GM18870 (cell line): Measurements from ENCODE around the gene REEP3.
"Not testable (repeated sequence)": the region's sequence is repeated elsewhere in the genome, so short reads cannot be mapped to it uniquely, and the experiment has no call there.

ENCODE experiments used
- ATAC-seq: cut with Tn5 transposase; IDR thresholded peaks from one replicate; pipeline ENCODE4 v1.9.1; 2021; ENCODE audit warnings: moderate library complexity; ENCODE audit not compliant: unreplicated experiment

The REEP3 gene

GRCh38 chr10:63628526-63629362 lies 107.5 kb downstream of the REEP3 start:
- peak; percentile 31 for ATAC-seq

- peak; percentile 57 for ATAC-seq
Measured at GRCh38 chr10:63629363-63630084, 108.3 kb downstream of the REEP3 start.

GRCh38 chr10:63630085-63630930 lies 109.1 kb downstream of the REEP3 start:
- ATAC-seq, result peak; percentile 35

GRCh38 chr10:63630931-63631680 lies 109.9 kb downstream of the REEP3 start:
- ATAC-seq, result no peak

GRCh38 chr10:63631991-63632390 lies 110.8 kb downstream of the REEP3 start:
- no peak for ATAC-seq

- no peak for ATAC-seq
Measured at GRCh38 chr10:63633677-63634487, 112.7 kb downstream of the REEP3 start.

- ATAC-seq, result no peak
Measured at GRCh38 chr10:63634488-63635065, 113.4 kb downstream of the REEP3 start.

- ATAC-seq, result no peak
Measured at GRCh38 chr10:63636812-63637211, 115.6 kb downstream of the REEP3 start.

GRCh38 chr10:63637901-63638327 lies 116.7 kb downstream of the REEP3 start:
- no peak for ATAC-seq

- no peak for ATAC-seq
Measured at GRCh38 chr10:63641366-63641765, 120.2 kb downstream of the REEP3 start.

- ATAC-seq, result no peak
Measured at GRCh38 chr10:63641799-63642198, 120.6 kb downstream of the REEP3 start.

GRCh38 chr10:63642808-63643207 lies 121.6 kb downstream of the REEP3 start:
- ATAC-seq, result no peak

- no peak for ATAC-seq
Measured at GRCh38 chr10:63644418-63645142, 123.4 kb downstream of the REEP3 start.

GRCh38 chr10:63645195-63645594 lies 124.0 kb downstream of the REEP3 start:
- ATAC-seq, result no peak

- ATAC-seq, result no peak
Measured at GRCh38 chr10:63646491-63646890, 125.3 kb downstream of the REEP3 start.

GRCh38 chr10:63651864-63652263 lies 130.7 kb downstream of the REEP3 start:
- no peak for ATAC-seq

GRCh38 chr10:63653747-63654146 lies 132.5 kb downstream of the REEP3 start:
- no peak for ATAC-seq

- no peak for ATAC-seq
Measured at GRCh38 chr10:63657761-63658160, 136.6 kb downstream of the REEP3 start.

GRCh38 chr10:63660941-63661340 lies 139.7 kb downstream of the REEP3 start:
- not testable (repeated sequence) for ATAC-seq
